ENCODE results near the gene RAB10. TPM values are rescaled to one million over a fixed set of nuclear protein-coding genes. Genes with fewer than 3 reads are reported as not detected.

The RAB10 gene
- total and polyA plus RNA-seq, 9 of the 15 experiments (the other 6 are each of a cell fraction or from before 2014, with no cell fraction given): 25.1 to 214 (median 157) TPM

- TF ChIP-seq E2F1 (CRISPR knock-in tag; IDR thresholded peaks at IDR 0.05) (no peak), ZNF445 (CRISPR knock-in tag; IDR thresholded peaks at IDR 0.05; ENCODE audit: low read depth) (no peak), RBM25 (IDR thresholded peaks at IDR 0.05; ENCODE audit: low read depth, low read length, severe bottlenecking) (no peak), HDAC8 (tag; IDR thresholded peaks at IDR 0.05) (no peak), ARID1B (IDR thresholded peaks at IDR 0.05) (no peak), ZBTB7A (IDR thresholded peaks at IDR 0.05; ENCODE audit: borderline replicate concordance, control insufficient read depth, low read depth, low read length) (no peak), KDM1A (IDR thresholded peaks at IDR 0.05) (no peak)
Observed at GRCh38 chr2:26114151-26114550, 80.3 kb downstream of the RAB10 start (continued).

GRCh38 chr2:26118682-26119081, 84.8 kb downstream of the RAB10 start:
- CTCF ChIA-PET (ENCODE audit: low intra/inter-chr PET ratio): interaction anchor here (0.7 kb wide), 1 partner anchor 375 kb away, joined by 3 read pairs; no protein-coding TSS in a partner anchor
- H3K9me3 ChIP-seq (replicated peaks; ENCODE audit: control insufficient read depth, insufficient read depth, low read depth, low read length): no peaks in the 10 kb centered on the region
- no peak overlapping the region for H3K4me2 ChIP-seq (ENCODE audit: insufficient read depth, low read length)
- WGBS (ENCODE audit: insufficient coverage, low coverage, missing lambda C conversion rate): 92% methylated on average over 4 of the region's 4 CpGs
- H2AFZ ChIP-seq (ENCODE audit: low read depth, low read length): no peak overlapping the region
- no peak for DNase-seq (ENCODE audit: extremely low read depth in 1 of 4, low spot score in 3 of 4)
- H3K36me3 ChIP-seq (ENCODE audit: control insufficient read depth, insufficient read depth, low read length): peaks cover 25% of the 10 kb centered on the region; the same call in 2 of the 3 replicates
- H3K27ac ChIP-seq (ENCODE audit: extremely low read depth, low read depth, low read length): no peak overlapping the region
- no peak overlapping the region for H3K9ac ChIP-seq (ENCODE audit: insufficient read depth in 1 of 2, low read depth in 2 of 2, low read length in 2 of 2)
- intact Hi-C loops (cut with micrococcal nuclease): no loop called here
- in situ Hi-C loops (cut with MboI): no loop called here
- no peaks in the 10 kb centered on the region for H4K20me1 ChIP-seq (replicated peaks; ENCODE audit: control insufficient read depth, insufficient read depth, low read length)
- no peak for ATAC-seq
- peaks cover 47% of the 10 kb centered on the region; the same call in 2 of the 3 replicates for H3K79me2 ChIP-seq (ENCODE audit: control insufficient read depth, insufficient read depth, low read length)
- H3K4me3 ChIP-seq: no peak overlapping the region
- POLR2A ChIA-PET: interaction anchor here (2.3 kb wide), 1 partner anchor 9 kb away, joined by 8 read pairs; no protein-coding TSS in a partner anchor
- no peaks in the 10 kb centered on the region for H3K4me1 ChIP-seq (replicated peaks in 1 of 2; ENCODE audit: control insufficient read depth in 2 of 2, insufficient read depth in 2 of 2, low read length in 2 of 2)
- FAIRE-seq: peak; percentile 11
- H3K9me1 ChIP-seq (ENCODE audit: control insufficient read depth, insufficient read depth, low read length): no peaks in the 10 kb centered on the region
- no TSS peak for BruUV-seq (replicated peaks)
- H3K27me3 ChIP-seq (ENCODE audit: control insufficient read depth in 2 of 2, insufficient read depth in 2 of 2, low read length in 2 of 2): no peaks in the 10 kb centered on the region
- TF ChIP-seq ZNF609 (CRISPR knock-in tag; IDR thresholded peaks at IDR 0.05; ENCODE audit: borderline replicate concordance) (no peak), ATF2 (CRISPR knock-in tag; IDR thresholded peaks at IDR 0.05) (no peak), NCOA2 (IDR thresholded peaks at IDR 0.05; ENCODE audit: partially characterized antibody in 2 of 2) (no peak), ARID2 (IDR thresholded peaks at IDR 0.05) (no peak), ZNF561 (CRISPR knock-in tag; conservative IDR thresholded peaks at IDR 0.05) (no peak), XRCC4 (IDR thresholded peaks at IDR 0.05; ENCODE audit: extremely low read depth, insufficient read depth, insufficient read length) (no peak), ILK (tag; IDR thresholded peaks at IDR 0.05; ENCODE audit: borderline replicate concordance, low read depth) (no peak)
